HepG2 (cell line): Measurements from ENCODE around the gene PANK4. TPM values are rescaled to one million over a fixed set of nuclear protein-coding genes. Genes with fewer than 3 reads are reported as not detected.

Source experiments
- CAMTA2 ChIP-seq: sonication (generic); formaldehyde crosslinking; IDR thresholded peaks from 2 replicates; pipeline ENCODE4 v1.4.0; 2020; ENCODE audit warnings: mild to moderate bottlenecking, missing genetic modification reagents, borderline replicate concordance
- GTF3A ChIP-seq: sonication (generic); formaldehyde crosslinking; conservative IDR thresholded peaks from 2 replicates; pipeline ENCODE4 v1.4.0; 2020; ENCODE audit warnings: mild to moderate bottlenecking, missing genetic modification reagents
- HBP1 ChIP-seq: IDR thresholded peaks from 2 replicates; pipeline ENCODE4 v1.6.1; 2016; ENCODE audit warnings: low read depth, control low read depth
- KAT8 ChIP-seq: IDR thresholded peaks from 2 replicates; pipeline ENCODE4 v1.6.1; 2016; ENCODE audit warnings: missing genetic modification reagents, missing compliant biosample characterization
- MIER2 ChIP-seq: IDR thresholded peaks from 2 replicates; pipeline ENCODE4 v1.6.1; 2016; ENCODE audit warnings: missing biosample characterization, missing genetic modification reagents
- MXD4 ChIP-seq: IDR thresholded peaks from 2 replicates; pipeline ENCODE4 v1.6.1; 2016; ENCODE audit warnings: mild to moderate bottlenecking, missing biosample characterization, missing genetic modification reagents
- NR2F1 ChIP-seq, 2 experiments: fragments of 450-650 bp in 1 of 2; formaldehyde crosslinking in 1 of 2; IDR thresholded peaks; 2 replicates each; pipeline versions ENCODE4 v1.5.0 to v1.6.1; 2016 to 2020; ENCODE audit warnings: mild to moderate bottlenecking in 1 of 2, missing compliant biosample characterization in 1 of 2, missing genetic modification reagents in 1 of 2, moderate library complexity in 1 of 2
- PITX1 ChIP-seq: sonication (generic); formaldehyde crosslinking; IDR thresholded peaks from 2 replicates; pipeline ENCODE4 v1.5.1; 2020; ENCODE audit warnings: mild to moderate bottlenecking, missing genetic modification reagents
- RORA ChIP-seq: sonication (generic); formaldehyde crosslinking; IDR thresholded peaks from 2 replicates; pipeline ENCODE4 v1.5.0; 2020; ENCODE audit warnings: mild to moderate bottlenecking, missing genetic modification reagents, moderate library complexity
- SALL2 ChIP-seq: sonication (generic); formaldehyde crosslinking; IDR thresholded peaks from 2 replicates; pipeline ENCODE4 v1.8.1; 2023; ENCODE audit warnings: mild to moderate bottlenecking, missing genetic modification reagents, inconsistent platforms
- SAP130 ChIP-seq: IDR thresholded peaks from 2 replicates; pipeline ENCODE4 v1.6.1; 2016; ENCODE audit warnings: low read depth
- TRAFD1 ChIP-seq: sonication (generic); formaldehyde crosslinking; IDR thresholded peaks from 2 replicates; pipeline ENCODE4 v1.5.1; 2020; ENCODE audit warnings: missing genetic modification reagents, mild to moderate bottlenecking, borderline replicate concordance
- WIZ ChIP-seq: sonication (generic); formaldehyde crosslinking; IDR thresholded peaks from 2 replicates; pipeline ENCODE4 v1.5.1; 2020; ENCODE audit warnings: mild to moderate bottlenecking, missing genetic modification reagents
- ZBTB1 ChIP-seq: sonication (generic); formaldehyde crosslinking; IDR thresholded peaks from 2 replicates; pipeline ENCODE4 v1.4.0; 2020; ENCODE audit warnings: missing genetic modification reagents, borderline replicate concordance
- ZIK1 ChIP-seq: sonication (generic); formaldehyde crosslinking; IDR thresholded peaks from 2 replicates; pipeline ENCODE4 v1.5.0; 2020; ENCODE audit warnings: mild to moderate bottlenecking, low read depth, missing genetic modification reagents, borderline replicate concordance
- ZNF101 ChIP-seq: sonication (generic); formaldehyde crosslinking; IDR thresholded peaks from 2 replicates; pipeline ENCODE4 v1.4.0; 2020; ENCODE audit warnings: mild to moderate bottlenecking, low read depth, missing genetic modification reagents, borderline replicate concordance
- ZNF296 ChIP-seq: sonication (generic); formaldehyde crosslinking; conservative IDR thresholded peaks from 2 replicates; pipeline ENCODE4 v1.5.0; 2020; ENCODE audit warnings: mild to moderate bottlenecking, missing genetic modification reagents
- ZNF3 ChIP-seq: IDR thresholded peaks from 2 replicates; pipeline ENCODE4 v1.7.0; 2017; ENCODE audit warnings: inconsistent platforms
- ZNF317 ChIP-seq: sonication (generic); formaldehyde crosslinking; IDR thresholded peaks from 2 replicates; pipeline ENCODE4 v1.5.0; 2020; ENCODE audit warnings: mild to moderate bottlenecking, missing genetic modification reagents
- ZNF343 ChIP-seq: sonication (generic); formaldehyde crosslinking; IDR thresholded peaks from 2 replicates; pipeline ENCODE4 v1.4.0; 2020; ENCODE audit warnings: mild to moderate bottlenecking, missing genetic modification reagents
- ZNF446 ChIP-seq: sonication (generic); formaldehyde crosslinking; IDR thresholded peaks from 2 replicates; pipeline ENCODE4 v1.5.0; 2020; ENCODE audit warnings: mild to moderate bottlenecking, missing genetic modification reagents
- ZNF501 ChIP-seq: sonication (generic); formaldehyde crosslinking; IDR thresholded peaks from 2 replicates; pipeline ENCODE4 v1.5.1; 2020; ENCODE audit warnings: mild to moderate bottlenecking, moderate library complexity, missing genetic modification reagents
- ZNF670 ChIP-seq: sonication (generic); formaldehyde crosslinking; IDR thresholded peaks from 2 replicates; pipeline ENCODE4 v1.8.0; 2022; ENCODE audit warnings: mild to moderate bottlenecking, missing genetic modification reagents, borderline replicate concordance
- polyA plus RNA-seq, 8 experiments: library from polyadenylated mRNA; depleted of rRNA in 3 of 8; stranded (reverse) in 7 of 8; unstranded in 1 of 8; fragments of >200 nt; fragmentation: Illumina TruSeq in 4 of 8; extraction: Trizol in 4 of 8; gene quantifications; 2 replicates each; pipeline versions ENCODE4 v1.2.1 to v1.2.3, GENCODE V29; 2011 to 2016; ENCODE audit warnings: low read depth in 4 of 8, missing spikeins in 1 of 8, mixed read lengths in 1 of 8; ENCODE audit not compliant: insufficient read depth in 1 of 8
- total RNA-seq, 5 experiments: library from RNA; depleted of rRNA; stranded (reverse); fragments of >200 nt; fragmentation: Illumina TruSeq; extraction: Trizol; gene quantifications; 2 replicates each; pipeline ENCODE4 v1.2.3, GENCODE V29; 2016; ENCODE audit warnings: low read depth in 1 of 5
- TF ChIP-seq, protein P1 (sequence below): sonication (generic); formaldehyde crosslinking; IDR thresholded peaks from 2 replicates; pipeline ENCODE4 v1.8.1; 2022; ENCODE audit warnings: mild to moderate bottlenecking, missing genetic modification reagents
- TF ChIP-seq, protein P2 (sequence below): sonication (generic); formaldehyde crosslinking; IDR thresholded peaks from 2 replicates; pipeline ENCODE4 v1.5.1; 2020; ENCODE audit warnings: mild to moderate bottlenecking, missing genetic modification reagents, borderline replicate concordance

PANK4 gene
- total and polyA plus RNA-seq, 2 of the 13 experiments (the other 11 are each of a cell fraction or from before 2014, with no cell fraction given) = 17.4 to 19.3 TPM

DNA sequence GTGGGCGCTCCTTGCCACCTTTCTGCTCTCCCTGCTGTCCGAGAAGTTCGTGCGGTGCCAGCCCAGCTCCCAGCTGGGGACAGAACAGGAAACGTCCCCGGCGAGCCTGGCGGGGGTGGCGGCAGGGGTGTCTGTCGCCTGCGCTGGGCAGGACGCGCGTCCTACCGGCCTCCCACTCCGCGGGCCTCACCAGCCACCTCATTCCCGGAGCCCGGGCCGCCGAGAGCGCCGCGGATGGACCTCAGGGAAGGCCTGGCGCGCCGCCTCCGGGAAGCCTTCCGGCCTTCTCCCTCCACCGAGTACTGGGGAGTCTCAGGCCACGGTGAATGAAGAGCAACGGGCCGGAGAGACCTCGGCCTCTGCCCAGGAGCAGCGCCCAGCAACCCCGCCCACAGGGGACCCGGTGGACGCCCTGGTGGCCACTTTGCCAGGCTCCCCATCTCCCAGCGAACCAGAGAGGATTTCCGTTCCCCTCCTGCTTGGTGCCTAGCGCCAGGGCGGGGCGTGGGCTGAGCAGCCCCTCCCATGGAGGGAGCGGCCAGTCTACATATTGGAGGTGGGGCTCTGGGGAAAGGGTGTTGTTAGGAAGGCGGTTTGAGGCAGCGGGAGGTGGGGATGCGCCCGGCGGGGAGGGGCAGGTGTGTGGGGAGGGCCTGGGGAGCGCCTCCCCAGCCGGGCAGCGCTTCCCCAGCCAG, 20.3 kb upstream of the PANK4 start (continued):
- peak; percentile 76; the same call in 1 of the 2 replicates for TF ChIP-seq SALL2 (CRISPR knock-in tag)
- TF ChIP-seq ZNF446 = peak; percentile 91; the same call in 1 of the 2 replicates
- no peak for TF ChIP-seq ZNF343 (CRISPR knock-in tag)
- peak; percentile 56; the same call in 1 of the 2 replicates for TF ChIP-seq SAP130 (CRISPR knock-in tag)
- no peak for TF ChIP-seq MIER2
- TF ChIP-seq, protein P1, sequence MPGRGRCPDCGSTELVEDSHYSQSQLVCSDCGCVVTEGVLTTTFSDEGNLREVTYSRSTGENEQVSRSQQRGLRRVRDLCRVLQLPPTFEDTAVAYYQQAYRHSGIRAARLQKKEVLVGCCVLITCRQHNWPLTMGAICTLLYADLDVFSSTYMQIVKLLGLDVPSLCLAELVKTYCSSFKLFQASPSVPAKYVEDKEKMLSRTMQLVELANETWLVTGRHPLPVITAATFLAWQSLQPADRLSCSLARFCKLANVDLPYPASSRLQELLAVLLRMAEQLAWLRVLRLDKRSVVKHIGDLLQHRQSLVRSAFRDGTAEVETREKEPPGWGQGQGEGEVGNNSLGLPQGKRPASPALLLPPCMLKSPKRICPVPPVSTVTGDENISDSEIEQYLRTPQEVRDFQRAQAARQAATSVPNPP (CRISPR knock-in tag) = no peak
- TF ChIP-seq PITX1 = peak; percentile 32; the same call in 1 of the 2 replicates
- TF ChIP-seq WIZ (CRISPR knock-in tag) = no peak
- no peak for TF ChIP-seq ZNF3 (CRISPR knock-in tag)
- TF ChIP-seq ZNF501 (CRISPR knock-in tag) = no peak; the same call in 1 of the 2 replicates
- TF ChIP-seq ZBTB1 = no peak
- TF ChIP-seq TRAFD1 (CRISPR knock-in tag) = no peak
- TF ChIP-seq KAT8 (CRISPR knock-in tag) = peak; percentile 17; the same call in 1 of the 2 replicates
- TF ChIP-seq ZNF317 (CRISPR knock-in tag) = 0 out of 2 replicates have a peak, but pooled peaks have one; percentile 15
- no peak for TF ChIP-seq MXD4 (CRISPR knock-in tag)
- no peak for TF ChIP-seq NR2F1 (CRISPR knock-in tag; IDR thresholded peaks at IDR 0.05)
- TF ChIP-seq ZNF101 = no peak
- TF ChIP-seq, protein P2, sequence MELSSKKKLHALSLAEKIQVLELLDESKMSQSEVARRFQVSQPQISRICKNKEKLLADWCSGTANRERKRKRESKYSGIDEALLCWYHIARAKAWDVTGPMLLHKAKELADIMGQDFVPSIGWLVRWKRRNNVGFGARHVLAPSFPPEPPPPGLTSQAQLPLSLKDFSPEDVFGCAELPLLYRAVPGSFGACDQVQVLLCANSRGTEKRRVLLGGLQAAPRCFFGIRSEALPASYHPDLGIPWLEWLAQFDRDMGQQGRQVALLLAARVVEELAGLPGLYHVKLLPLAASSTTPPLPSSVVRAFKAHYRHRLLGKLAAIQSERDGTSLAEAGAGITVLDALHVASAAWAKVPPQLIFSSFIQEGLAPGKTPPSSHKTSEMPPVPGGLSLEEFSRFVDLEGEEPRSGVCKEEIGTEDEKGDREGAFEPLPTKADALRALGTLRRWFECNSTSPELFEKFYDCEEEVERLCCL (CRISPR knock-in tag) = no peak
- no peak for TF ChIP-seq ZIK1 (CRISPR knock-in tag)
- no peak for TF ChIP-seq HBP1 (CRISPR knock-in tag)
- TF ChIP-seq CAMTA2 (CRISPR knock-in tag) = no peak
- TF ChIP-seq ZNF670 = peak; percentile 55; the same call in 1 of the 2 replicates
- TF ChIP-seq GTF3A = no peak
- TF ChIP-seq RORA (CRISPR knock-in tag) = no peak
- TF ChIP-seq ZNF296 (CRISPR knock-in tag) = no peak
